PC-3 (cell line): ENCODE data around the gene PFN4.

ENCODE experiments used
- CTCF ChIP-seq: fragments of 300-600 bp; sonication (generic); conservative IDR thresholded peaks from 2 replicates; pipeline ENCODE4 v1.5.1; 2017; ENCODE audit warnings: antibody characterized with exemption, low read depth, mild to moderate bottlenecking, low read length
- EZH2 ChIP-seq: fragments of 300-600 bp; sonication (generic); IDR thresholded peaks from one replicate; pipeline ENCODE4 v1.6.1; 2017; ENCODE audit warnings: antibody characterized with exemption, mild to moderate bottlenecking, low read length; ENCODE audit not compliant: unreplicated experiment
- EZH2phosphoT487 ChIP-seq: fragments of 300-600 bp; sonication (generic); IDR thresholded peaks from 2 replicates; pipeline ENCODE4 v1.6.1; 2018; ENCODE audit warnings: mild to moderate bottlenecking, antibody characterized with exemption, low read length, borderline replicate concordance

GRCh38 chr2:24080701-24081100 lies 42.4 kb downstream of the PFN4 start:
- TF ChIP-seq EZH2phosphoT487 (no peak), CTCF (no peak), EZH2 (no peak)
